HG03342 (cell line): Measurements from ENCODE around the gene WDFY3.
"Not testable (repeated sequence)": the region's sequence is repeated elsewhere in the genome, so short reads cannot be mapped to it uniquely, and the experiment has no call there.

Experiments used
- ATAC-seq: cut with Tn5 transposase; IDR thresholded peaks from one replicate; pipeline ENCODE4 v1.9.1; 2021; ENCODE audit warnings: mild to moderate bottlenecking, moderate library complexity; ENCODE audit not compliant: unreplicated experiment

Gene WDFY3

GRCh38 chr4:84726356-84726755, 240.1 kb downstream of the WDFY3 start:
- ATAC-seq = no peak

GRCh38 chr4:84722720-84723119, 243.8 kb downstream of the WDFY3 start:
- no peak for ATAC-seq

GRCh38 chr4:84719115-84719514, 247.4 kb downstream of the WDFY3 start:
- no peak for ATAC-seq

- ATAC-seq = no peak
Measured at GRCh38 chr4:84718699-84719098, 247.8 kb downstream of the WDFY3 start.

DNA sequence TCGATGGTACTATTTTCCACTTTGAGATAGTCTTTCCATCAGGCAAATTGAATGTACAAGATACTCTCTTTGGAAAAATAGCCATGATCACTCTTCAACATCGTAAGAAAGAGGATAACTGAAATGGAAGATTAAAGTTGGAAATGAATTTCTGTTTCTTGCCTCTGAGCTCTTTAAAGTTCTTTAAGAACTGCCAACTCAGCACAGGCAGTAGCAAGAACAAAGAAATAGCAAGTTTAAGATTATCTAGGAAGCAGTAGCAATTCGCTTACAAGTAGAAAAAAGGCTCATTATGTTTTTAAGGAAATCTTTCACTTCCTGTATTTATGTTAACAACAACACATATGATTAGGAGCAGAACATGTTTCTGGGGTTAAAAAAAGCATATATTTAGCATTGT, 255.9 kb downstream of the WDFY3 start:
- no peak for ATAC-seq

DNA sequence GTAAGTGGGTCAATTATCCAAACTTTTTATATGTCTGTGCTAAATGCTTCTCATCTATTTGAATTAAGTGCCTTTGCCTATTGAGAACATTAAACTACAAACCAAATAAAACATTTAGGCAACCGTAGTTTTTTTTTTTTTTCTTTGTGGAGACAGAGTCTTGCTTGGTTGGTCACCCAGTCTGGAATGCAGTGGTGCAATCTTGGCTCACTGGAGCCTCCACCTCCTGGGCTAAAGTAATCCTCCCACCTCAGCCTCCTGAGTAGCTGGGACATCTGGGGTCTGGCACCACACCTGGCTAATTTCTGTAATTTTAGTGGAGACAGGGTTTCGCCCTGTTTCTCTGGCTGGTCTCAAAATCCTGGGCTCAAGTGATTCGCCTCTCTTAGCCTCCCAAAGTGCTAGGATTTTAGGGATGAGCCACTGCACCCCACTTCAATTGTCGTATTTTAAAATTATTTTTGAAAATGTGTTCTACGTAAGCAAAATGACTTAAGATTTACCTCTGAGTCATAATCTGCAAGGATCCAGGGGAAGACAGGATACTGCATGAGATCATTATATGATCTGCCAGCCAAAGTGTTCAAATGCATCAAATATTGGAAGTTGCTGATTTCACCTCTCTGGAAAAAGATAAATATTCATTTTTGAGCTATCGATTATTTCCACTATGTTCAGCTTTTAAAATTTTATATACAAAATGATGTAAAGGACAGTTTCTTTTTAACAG, 257.9 kb downstream of the WDFY3 start:
- no peak for ATAC-seq

DNA sequence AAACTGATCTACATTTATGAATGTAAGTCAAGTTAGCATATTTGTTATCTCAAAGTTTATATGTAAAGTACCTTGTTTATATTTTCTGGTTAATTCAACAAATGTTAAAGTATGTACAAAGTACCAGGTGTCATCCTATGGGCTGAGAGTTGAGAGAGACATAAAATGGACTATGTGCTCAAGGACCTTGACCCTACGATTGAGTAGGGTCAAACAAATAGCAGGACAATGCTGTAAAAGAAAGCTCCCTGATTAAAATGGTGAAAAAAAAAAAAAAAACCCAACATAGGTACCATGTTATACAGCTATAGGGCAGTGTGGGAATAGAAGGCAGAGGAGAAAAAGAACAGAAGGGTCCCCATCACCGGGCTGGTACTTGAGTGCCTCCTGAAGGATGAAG, 260.2 kb downstream of the WDFY3 start:
- ATAC-seq = no peak

DNA sequence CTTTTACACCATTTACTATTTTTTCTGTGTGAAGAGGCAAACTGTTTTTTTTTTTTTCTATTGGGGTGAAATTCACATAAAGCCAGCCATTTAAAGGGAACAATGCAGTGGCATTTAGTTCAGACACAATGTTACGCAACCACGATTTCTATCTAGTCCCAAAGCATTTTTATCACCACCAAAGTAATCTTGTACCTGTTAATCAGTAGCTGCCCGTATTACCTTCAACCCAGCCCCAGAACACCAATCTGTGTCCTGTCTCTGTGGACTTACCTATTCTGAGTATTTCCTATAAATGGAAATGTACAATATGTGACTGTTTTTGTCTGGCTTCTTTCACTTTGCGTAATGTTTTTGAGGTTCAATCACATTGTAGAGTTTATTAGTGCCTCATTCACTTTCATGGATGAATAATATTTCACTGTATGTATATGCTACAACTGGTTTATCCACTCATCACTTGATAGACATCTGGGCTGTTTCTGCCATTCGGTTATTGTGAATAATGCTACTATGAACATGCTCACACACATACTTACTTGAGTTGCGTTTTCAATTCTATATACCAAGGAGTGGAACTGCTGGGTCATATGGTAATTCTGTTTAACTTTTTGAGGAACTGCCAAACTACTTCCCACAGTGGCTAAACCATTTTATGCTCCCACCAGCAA, 267.4 kb downstream of the WDFY3 start:
- no peak for ATAC-seq

DNA sequence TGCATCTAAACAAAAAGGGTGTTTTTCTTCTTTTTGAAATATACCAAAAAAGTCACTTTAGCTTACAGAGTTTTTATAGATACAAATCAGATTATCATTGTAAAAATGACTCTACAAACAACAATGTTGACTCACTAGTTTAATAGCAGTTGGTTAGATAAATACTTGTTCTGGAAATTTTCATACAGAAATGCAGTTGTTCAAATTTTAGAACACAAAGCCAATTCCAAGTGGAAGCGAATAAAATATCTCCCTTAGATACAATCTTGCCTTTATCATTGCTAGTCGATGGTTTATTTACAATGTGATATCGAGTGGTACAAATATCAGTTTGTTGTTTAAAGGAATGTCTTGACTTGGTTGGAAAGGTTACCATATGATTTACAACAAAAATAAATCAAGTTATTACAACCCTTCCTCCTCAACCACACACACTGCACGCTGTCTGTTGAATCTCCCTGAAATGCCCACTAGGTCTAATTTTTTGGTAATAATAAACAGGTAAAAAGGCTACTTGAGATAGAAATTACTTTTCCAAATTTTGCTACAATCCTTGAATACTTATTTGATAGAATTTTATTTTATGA, 268.8 kb downstream of the WDFY3 start:
- no peak for ATAC-seq

GRCh38 chr4:84697159-84697558, 269.3 kb downstream of the WDFY3 start:
- no peak for ATAC-seq

DNA sequence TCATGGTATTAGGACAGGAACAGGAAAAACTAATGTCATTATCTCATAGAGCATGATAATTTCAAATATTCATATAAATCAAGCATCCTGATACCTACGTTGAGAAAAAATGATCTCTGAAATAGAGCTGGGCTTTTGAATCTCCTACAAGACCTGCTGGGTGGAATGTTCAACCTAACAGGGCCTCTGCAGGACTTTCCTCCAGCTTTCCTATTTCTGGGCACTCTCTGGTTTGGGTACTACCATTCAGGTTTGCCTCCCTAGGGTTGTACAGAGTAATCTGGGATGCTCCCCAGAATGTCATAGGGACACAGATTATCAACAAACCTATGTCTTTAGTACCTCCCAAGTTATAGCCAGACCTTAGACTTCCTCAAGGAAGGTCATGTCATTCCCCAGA, 274.7 kb downstream of the WDFY3 start:
- ATAC-seq = no peak

DNA sequence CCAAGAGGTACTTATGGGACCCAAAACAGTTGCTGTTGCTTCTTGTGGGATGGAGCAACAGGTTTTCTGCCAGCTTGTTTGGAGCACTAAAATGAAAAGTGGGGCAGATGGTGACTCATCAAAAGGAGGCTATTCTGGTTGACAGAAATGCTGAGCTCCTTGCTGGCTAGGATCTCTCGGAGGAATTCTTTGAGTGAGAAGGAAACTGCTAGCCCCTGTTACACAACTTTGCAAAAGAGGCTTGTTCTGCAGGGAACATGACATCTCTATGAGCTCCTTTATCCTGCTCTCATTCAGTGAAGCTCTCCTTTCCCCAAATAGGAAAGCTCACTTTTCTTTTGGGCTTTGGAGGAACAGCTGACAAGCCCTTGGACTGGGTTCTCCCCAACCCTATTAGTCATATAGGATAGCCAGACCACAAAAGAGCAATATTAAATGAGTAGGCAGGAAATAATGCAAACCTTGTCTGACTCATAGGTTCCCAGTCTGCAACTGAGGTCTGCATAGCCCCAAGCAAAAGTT, 275.3 kb downstream of the WDFY3 start:
- ATAC-seq = no peak

DNA sequence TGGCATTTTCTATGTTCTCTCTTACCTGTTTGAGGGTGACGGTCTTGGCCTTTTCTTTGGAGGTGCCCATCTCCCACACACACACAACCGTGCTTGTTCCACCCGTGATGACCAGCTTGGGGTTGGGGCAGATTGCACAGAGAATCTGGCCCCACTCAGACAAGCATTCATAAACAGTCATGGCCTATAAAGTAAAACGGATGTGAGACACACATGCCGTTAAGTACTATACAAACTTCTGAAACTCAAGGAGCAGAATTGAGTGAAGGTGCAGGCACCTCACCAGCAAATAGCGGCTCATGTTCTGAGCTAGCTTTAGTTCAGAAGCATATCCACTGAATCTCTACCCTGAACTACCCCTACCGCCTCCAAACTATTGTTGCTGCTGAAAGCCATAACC, 276.0 kb downstream of the WDFY3 start:
- no peak for ATAC-seq

DNA sequence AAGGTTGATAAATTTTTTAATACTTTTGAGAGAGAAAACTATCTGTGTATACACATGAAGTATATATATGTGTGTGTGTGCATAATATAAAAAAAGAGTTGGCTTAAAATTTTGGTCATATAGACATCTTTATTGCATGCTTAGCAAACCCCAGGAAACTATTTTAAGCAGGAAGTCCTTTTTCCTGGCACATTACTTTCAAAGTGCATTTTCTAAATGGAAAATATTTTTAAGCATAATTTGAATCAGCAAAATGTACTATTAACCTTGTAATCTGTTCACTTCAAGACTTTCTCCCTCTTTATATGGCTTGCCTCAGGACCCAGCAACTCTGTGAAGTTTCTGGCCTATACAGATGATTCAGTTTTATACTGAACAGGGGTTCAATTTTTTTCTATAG, 277.3 kb downstream of the WDFY3 start:
- no peak for ATAC-seq

DNA sequence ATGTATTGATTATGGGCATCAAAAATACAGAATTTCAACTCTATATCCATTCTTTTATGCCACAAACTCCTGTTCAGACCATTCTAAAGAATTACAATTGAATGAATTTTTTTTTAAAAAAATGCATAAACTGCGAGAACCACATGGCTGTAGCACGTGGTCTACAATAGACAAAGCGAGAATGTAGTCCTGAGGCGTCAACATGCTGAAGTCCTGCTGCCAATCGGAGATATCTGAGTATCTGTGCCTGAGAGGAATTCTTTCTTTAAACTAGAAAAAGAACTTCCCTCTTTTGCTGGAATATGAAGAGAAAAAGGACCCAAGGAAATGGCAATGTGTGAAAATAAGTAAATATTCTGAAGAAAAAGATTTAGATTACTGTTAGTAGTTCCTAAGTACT, 277.9 kb downstream of the WDFY3 start:
- no peak for ATAC-seq

GRCh38 chr4:84685105-84685504, 281.4 kb downstream of the WDFY3 start:
- no peak for ATAC-seq

GRCh38 chr4:84684361-84684760, 282.1 kb downstream of the WDFY3 start:
- ATAC-seq = no peak

DNA sequence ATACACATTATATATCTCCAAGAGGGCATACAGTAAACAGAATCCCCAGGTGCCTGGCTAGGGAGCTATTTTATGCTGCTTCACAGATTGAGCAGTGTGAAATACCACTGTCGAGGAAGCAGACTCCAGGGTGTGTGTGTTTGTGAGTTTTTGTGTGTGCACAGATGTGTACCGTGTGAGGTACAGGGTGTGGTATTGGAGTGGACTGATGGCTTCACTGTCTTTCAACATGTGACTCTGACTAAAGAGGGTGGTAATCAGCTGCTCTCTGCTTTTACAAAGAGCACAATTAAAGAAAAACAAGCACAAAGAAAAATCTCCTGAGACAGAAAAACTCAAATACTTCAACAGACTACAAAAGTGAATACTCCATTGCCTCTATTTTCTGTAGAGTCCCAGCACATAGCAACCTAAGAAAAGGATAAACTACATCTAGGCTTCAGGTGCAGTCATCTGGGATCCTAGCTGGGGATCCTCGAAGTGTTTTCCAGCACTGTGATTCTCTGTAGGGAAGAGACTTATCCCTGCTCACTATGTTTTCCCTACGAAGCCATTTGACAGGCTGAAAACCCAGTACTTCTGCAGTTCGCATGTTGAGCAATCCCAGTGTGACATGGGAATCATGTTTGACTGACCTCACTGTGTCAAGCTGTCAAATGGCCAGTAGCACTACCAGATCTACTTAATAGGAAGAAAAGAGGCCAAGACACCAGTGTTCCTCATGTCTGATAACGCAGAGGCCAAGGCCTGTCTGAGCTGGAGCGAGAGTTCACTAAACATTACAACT, 283.2 kb downstream of the WDFY3 start:
- ATAC-seq = no peak

DNA sequence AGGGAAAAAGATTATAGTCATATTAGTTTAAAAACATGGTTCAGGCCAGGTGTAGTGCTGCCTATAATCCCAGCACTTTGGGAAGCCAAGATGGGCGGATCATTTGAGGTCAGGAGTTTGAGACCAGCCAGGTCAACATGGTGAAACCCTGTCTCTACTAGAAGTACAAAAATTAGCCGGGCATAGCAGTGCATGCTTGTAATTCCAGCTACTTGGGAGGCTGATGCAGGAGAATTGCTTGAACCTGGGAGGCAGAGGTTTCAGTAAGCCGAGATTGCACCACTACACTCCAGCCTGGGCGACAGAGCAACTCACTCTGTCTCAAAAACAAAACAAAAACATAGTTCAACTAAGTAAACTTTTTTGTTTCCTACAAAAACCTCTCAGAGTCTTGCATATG, 283.8 kb downstream of the WDFY3 start:
- not testable (repeated sequence) for ATAC-seq

DNA sequence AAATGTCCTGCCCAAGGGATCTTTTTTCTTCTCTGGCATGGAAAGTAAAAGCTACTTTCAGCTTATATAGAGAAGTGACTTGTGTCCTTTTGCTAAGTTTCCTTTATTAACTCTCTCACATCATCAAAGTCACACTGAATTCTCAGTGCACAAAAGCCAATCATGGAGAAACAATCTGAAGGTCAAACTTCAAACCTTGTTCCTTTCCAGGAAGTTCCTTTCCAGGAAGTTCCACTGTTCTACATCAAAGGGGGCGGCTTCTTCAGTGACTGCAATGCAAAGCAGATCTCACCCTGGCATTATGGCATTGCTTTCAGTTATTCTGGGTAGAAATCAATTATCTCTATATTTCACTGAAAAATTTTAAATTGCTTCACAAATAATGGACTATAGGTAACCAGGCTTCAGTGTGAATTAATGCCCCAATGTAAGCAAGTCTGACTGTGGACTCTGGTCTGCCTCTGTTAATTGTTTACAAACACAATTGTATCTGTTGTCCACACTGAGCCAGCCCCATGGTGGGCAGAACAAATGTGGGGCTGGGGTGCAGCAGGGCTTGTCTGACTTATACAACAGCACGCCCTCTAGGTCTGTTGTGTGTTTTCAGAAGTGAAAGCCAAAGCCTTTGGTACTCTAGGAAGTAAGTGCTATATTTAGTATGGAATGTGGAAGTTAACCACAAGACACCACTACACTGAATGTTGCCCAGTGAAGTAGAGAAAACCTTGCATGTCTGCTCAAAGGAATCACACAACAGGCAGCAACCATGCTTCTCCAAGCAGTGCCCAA, 284.8 kb downstream of the WDFY3 start:
- no peak for ATAC-seq

GRCh38 chr4:84680956-84681355, 285.5 kb downstream of the WDFY3 start:
- ATAC-seq = no peak
